CD4-positive, alpha-beta T cell (primary cell): ENCODE results near the gene CD302. TPM values are rescaled to one million over a fixed set of nuclear protein-coding genes. Genes with fewer than 3 reads are reported as not detected.
"Not testable (repeated sequence)": the region's sequence is repeated elsewhere in the genome, so short reads cannot be mapped to it uniquely, and the experiment has no call there.

ENCODE experiments used
- ATAC-seq: fragments of 200-7000 bp; cut with Tn5 transposase; one replicate; pipeline ENCODE4 v1.10.0; 2022; ENCODE audit warnings: mild to moderate bottlenecking; ENCODE audit not compliant: poor library complexity
- CTCF ChIA-PET: fragments of 350-600 bp; sonication (Branson Sonifier 250); formaldehyde crosslinking; loops from one replicate; lab custom pipeline; 2021; ENCODE audit warnings: antibody characterized with exemption, inconsistent platforms; lab: Charles Lee
- POLR2A ChIA-PET: fragments of 350-600 bp; sonication (Branson Sonifier 250); formaldehyde crosslinking; loops from one replicate; lab custom pipeline; 2021; ENCODE audit warnings: antibody characterized with exemption, inconsistent platforms; lab: Charles Lee
- DNase-seq, 14 experiments: peaks; one replicate each; pipeline ENCODE4 v3.0.0-alpha.2; 2013 to 2020; ENCODE audit warnings: mixed read lengths in 2 of 14
- H3K27ac ChIP-seq, 2 donors: one replicate each; pipeline versions ENCODE4 v1.5.1 to v1.7.0; 2013; ENCODE audit warnings: low read length in 2 of 2, low read depth in 1 of 2, mild to moderate bottlenecking in 1 of 2
- H3K27me3 ChIP-seq, 2 experiments: 1 replicate in 1 of 2; 2 replicates in 1 of 2; pipeline versions ENCODE4 v1.6.1 to v1.7.0; 2013; ENCODE audit warnings: low read length in 2 of 2, control low read depth in 1 of 2, mild to moderate bottlenecking in 1 of 2, moderate library complexity in 1 of 2; ENCODE audit not compliant: insufficient read depth in 2 of 2, control insufficient read depth in 1 of 2
- H3K36me3 ChIP-seq: one replicate; pipeline ENCODE4 v1.6.1; 2013; ENCODE audit warnings: low read length, control low read depth; ENCODE audit not compliant: insufficient read depth
- H3K4me1 ChIP-seq: one replicate; pipeline ENCODE4 v1.6.1; 2013; ENCODE audit warnings: low read length, control low read depth; ENCODE audit not compliant: insufficient read depth
- H3K4me3 ChIP-seq: one replicate; pipeline ENCODE4 v1.5.1; 2013; ENCODE audit warnings: mild to moderate bottlenecking, low read length, moderate library complexity
- H3K9me3 ChIP-seq, 2 experiments: 1 replicate in 1 of 2; 2 replicates in 1 of 2; pipeline versions ENCODE4 v1.6.1 to v1.7.0; 2013; ENCODE audit warnings: low read length in 2 of 2, mild to moderate bottlenecking in 2 of 2, control low read depth in 1 of 2, moderate library complexity in 1 of 2; ENCODE audit not compliant: control insufficient read depth in 1 of 2, insufficient read depth in 1 of 2
- H3K27ac Mint-ChIP-seq: one replicate; pipeline ENCODE4 v1.8.0; 2020; ENCODE audit warnings: mixed read lengths
- H3K27me3 Mint-ChIP-seq: one replicate; pipeline ENCODE4 v1.8.0; 2021; ENCODE audit warnings: mixed read lengths
- H3K36me3 Mint-ChIP-seq: one replicate; pipeline ENCODE4 v1.8.0; 2021; ENCODE audit warnings: low read depth, mixed read lengths
- H3K4me1 Mint-ChIP-seq: one replicate; pipeline ENCODE4 v1.8.0; 2021; ENCODE audit warnings: low read depth, mixed read lengths
- H3K4me3 Mint-ChIP-seq: one replicate; pipeline ENCODE4 v1.8.0; 2020; ENCODE audit warnings: mild to moderate bottlenecking, mixed read lengths
- H3K9me3 Mint-ChIP-seq: one replicate; pipeline ENCODE4 v1.8.0; 2020; ENCODE audit warnings: mixed read lengths
- CTCF ChIP-seq: fragments of 200-600 bp; IDR thresholded peaks from one replicate; pipeline ENCODE4 v1.8.0; 2022; ENCODE audit warnings: antibody characterized with exemption, mild to moderate bottlenecking
- intact Hi-C, 2 experiments: fragments of 100-400 bp; cut with DNase I in 1 of 2; cut with micrococcal nuclease in 1 of 2; formaldehyde crosslinking; loops; one replicate each; pipeline versions ENCODE4 v1.15.1 to v1.9.0; 2023 to 2025; cut with DNase I, micrococcal nuclease
- total RNA-seq, 174 experiments: library from RNA in 2 of 174; stranded (reverse) in 2 of 174; gene quantifications; one replicate each; pipeline ENCODE4 v1.2.3 and lab custom pipeline; 2021 to 2026

The CD302 gene
- total RNA-seq, 2 experiments from 2014 or later = 1.0 to 1.1 TPM

GRCh38 chr2:159728629-159729028 is 69.4 kb downstream of the CD302 start:
- TF ChIP-seq CTCF = no peak
- no peak for ATAC-seq
- intact Hi-C loops = no loop called here
- POLR2A ChIA-PET = interaction anchor here (1.7 kb wide), 1 partner anchor 16 kb away, joined by 7 read pairs; the partner anchor contains the start of gene MARCHF7
- Histone ChIP-seq H3K4me3 (no peak overlapping the region), H3K36me3 (peaks cover 51% of the 10 kb centered on the region), H3K27me3 (no peaks in the 10 kb centered on the region), H3K4me1 (peaks cover 9% of the 10 kb centered on the region), H3K27ac (no peak overlapping the region), H3K9me3 (no peaks in the 10 kb centered on the region)
- Mint-ChIP-seq H3K9me3 (no peaks in the 10 kb centered on the region), H3K27me3 (no peaks in the 10 kb centered on the region), H3K4me3 (no peak overlapping the region), H3K36me3 (peaks cover 94% of the 10 kb centered on the region), H3K27ac (peak overlapping the region; percentile 18), H3K4me1 (peaks cover 60% of the 10 kb centered on the region)
- no peak for DNase-seq
- CTCF ChIA-PET = interaction anchor here (1.6 to 1.9 kb wide), 2 partner anchors 11 to 19 kb away, joined by 3 to 5 read pairs; no protein-coding TSS in a partner anchor

- H3K4me1 ChIP-seq = peaks cover 17% of the 10 kb centered on the region
- ChIA-PET CTCF (no interaction called here), POLR2A (no interaction called here)
- peaks cover 98% of the 10 kb centered on the region for H3K36me3 Mint-ChIP-seq
- DNase-seq (no peak), ATAC-seq (no peak)
- no peak overlapping the region for H3K4me3 ChIP-seq
- H3K9me3 Mint-ChIP-seq = no peaks in the 10 kb centered on the region
- no peaks in the 10 kb centered on the region for H3K27me3 ChIP-seq
- no peak overlapping the region for H3K4me3 Mint-ChIP-seq
- intact Hi-C loops = no loop called here
- no peak overlapping the region for H3K27ac ChIP-seq
- H3K9me3 ChIP-seq = no peaks in the 10 kb centered on the region
- no peak overlapping the region for H3K27ac Mint-ChIP-seq
- TF ChIP-seq CTCF = no peak
- peaks cover 85% of the 10 kb centered on the region for H3K4me1 Mint-ChIP-seq
- H3K27me3 Mint-ChIP-seq = no peaks in the 10 kb centered on the region
- peaks cover 40% of the 10 kb centered on the region for H3K36me3 ChIP-seq
Observed at GRCh38 chr2:159725713-159726112, 72.3 kb downstream of the CD302 start.

GRCh38 chr2:159724795-159725572 is 73.0 kb downstream of the CD302 start:
- H3K27me3 Mint-ChIP-seq, intact Hi-C loops, H3K27ac ChIP-seq, H3K27me3 ChIP-seq, H3K4me3 Mint-ChIP-seq, ATAC-seq, H3K27ac Mint-ChIP-seq, H3K4me3 ChIP-seq, DNase-seq, H3K9me3 Mint-ChIP-seq, H3K9me3 ChIP-seq: not testable (repeated sequence)
- H3K36me3 ChIP-seq = peaks cover 40% of the 10 kb centered on the region
- Mint-ChIP-seq H3K36me3 (peaks cover 98% of the 10 kb centered on the region), H3K4me1 (peaks cover 86% of the 10 kb centered on the region)
- peaks cover 22% of the 10 kb centered on the region for H3K4me1 ChIP-seq
- CTCF ChIA-PET = interaction anchor here (1.1 kb wide), 1 partner anchor 13 kb away, joined by 3 read pairs; the partner anchor contains the start of gene MARCHF7
- POLR2A ChIA-PET = interaction anchor here (1.4 to 1.8 kb wide), 2 partner anchors 10 to 12 kb away, joined by 4 to 5 read pairs; no protein-coding TSS in a partner anchor
